ENCODE data around the gene EZH1. TPM values are rescaled to one million over a fixed set of nuclear protein-coding genes. Genes with fewer than 3 reads are reported as not detected.

The EZH1 gene
- total and polyA plus RNA-seq, 7 donors, result 5.3 to 68.1 (median 41.5) TPM

DNA sequence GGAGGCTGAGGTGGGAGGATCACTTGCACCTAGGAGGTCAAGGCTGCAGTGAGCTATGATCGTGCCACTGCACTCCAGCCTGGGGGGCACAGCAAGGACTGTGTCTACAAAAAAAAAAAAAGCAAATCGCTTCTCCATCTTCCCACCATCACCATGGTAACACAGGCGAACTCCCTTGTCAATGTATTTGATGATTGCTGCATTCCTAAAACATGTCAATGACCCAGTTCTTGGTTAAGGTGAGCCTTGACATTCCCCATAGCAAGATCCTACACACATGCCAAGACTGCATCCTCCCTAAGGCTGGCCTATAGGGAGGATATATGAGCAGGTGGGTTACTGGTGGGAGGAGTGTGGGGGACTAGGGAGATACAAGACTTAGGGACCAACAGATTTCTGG, 50.3 kb downstream of the EZH1 start:
- DNase-seq, result no peak

DNA sequence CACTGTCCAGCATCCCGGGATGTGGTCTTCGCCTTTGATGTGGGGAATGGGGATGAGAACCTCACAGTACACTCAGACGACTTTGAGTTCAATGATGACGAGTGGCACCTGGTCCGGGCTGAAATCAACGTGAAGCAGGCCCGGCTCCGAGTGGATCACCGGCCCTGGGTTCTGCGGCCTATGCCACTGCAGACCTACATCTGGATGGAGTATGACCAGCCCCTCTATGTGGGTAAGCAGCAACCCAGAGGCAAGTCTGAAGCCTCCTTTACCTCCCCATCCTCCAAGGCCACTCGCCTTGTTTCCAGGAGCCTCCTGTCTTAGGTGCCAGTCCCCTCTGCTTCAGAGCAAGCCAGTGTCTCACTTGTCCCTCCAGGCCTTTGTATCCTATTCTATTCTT, 52.4 kb downstream of the EZH1 start:
- no peak overlapping the region for H3K27ac ChIP-seq
- TF ChIP-seq POLR2AphosphoS5 (IDR thresholded peaks at IDR 0.05) (no peak), EP300 (IDR thresholded peaks at IDR 0.05) (no peak), POLR2A (IDR thresholded peaks at IDR 0.05) (no peak)
- TF ChIP-seq, protein P1, sequence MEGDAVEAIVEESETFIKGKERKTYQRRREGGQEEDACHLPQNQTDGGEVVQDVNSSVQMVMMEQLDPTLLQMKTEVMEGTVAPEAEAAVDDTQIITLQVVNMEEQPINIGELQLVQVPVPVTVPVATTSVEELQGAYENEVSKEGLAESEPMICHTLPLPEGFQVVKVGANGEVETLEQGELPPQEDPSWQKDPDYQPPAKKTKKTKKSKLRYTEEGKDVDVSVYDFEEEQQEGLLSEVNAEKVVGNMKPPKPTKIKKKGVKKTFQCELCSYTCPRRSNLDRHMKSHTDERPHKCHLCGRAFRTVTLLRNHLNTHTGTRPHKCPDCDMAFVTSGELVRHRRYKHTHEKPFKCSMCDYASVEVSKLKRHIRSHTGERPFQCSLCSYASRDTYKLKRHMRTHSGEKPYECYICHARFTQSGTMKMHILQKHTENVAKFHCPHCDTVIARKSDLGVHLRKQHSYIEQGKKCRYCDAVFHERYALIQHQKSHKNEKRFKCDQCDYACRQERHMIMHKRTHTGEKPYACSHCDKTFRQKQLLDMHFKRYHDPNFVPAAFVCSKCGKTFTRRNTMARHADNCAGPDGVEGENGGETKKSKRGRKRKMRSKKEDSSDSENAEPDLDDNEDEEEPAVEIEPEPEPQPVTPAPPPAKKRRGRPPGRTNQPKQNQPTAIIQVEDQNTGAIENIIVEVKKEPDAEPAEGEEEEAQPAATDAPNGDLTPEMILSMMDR (IDR thresholded peaks at IDR 0.05), result no peak
- H3K9me3 ChIP-seq, result no peaks in the 10 kb centered on the region
- no peak for DNase-seq
- peaks cover 10 to 100% (median 34%) of the 10 kb centered on the region in 4 donors for H3K36me3 ChIP-seq
- H3K4me3 ChIP-seq, result no peak overlapping the region
- intact Hi-C loops (cut with DNase I), result no loop called here
- H3K27me3 ChIP-seq, result no peaks in the 10 kb centered on the region
- 90 to 92% methylated on average over 11 of the region's 11 CpGs for WGBS, 2 donors
- no peaks in the 10 kb centered on the region for H3K4me1 ChIP-seq

More for the DNA sequence above, 50.3 kb downstream of the EZH1 start:
- Histone ChIP-seq H3K27ac (no peak overlapping the region), H3K27me3 (no peaks in the 10 kb centered on the region), H3K36me3 (peaks cover 10 to 87% (median 34%) of the 10 kb centered on the region in 4 donors), H3K9me3 (no peaks in the 10 kb centered on the region), H3K4me1 (peaks cover 0 to 13% (median 11%) of the 10 kb centered on the region in 4 donors), H3K4me3 (no peak overlapping the region)
- WGBS, 2 donors, result 92 to 94% methylated on average over 3 of the region's 3 CpGs
- TF ChIP-seq EP300 (IDR thresholded peaks at IDR 0.05), result no peak
- no peak for TF ChIP-seq POLR2A (IDR thresholded peaks at IDR 0.05)
- TF ChIP-seq, protein P1 (IDR thresholded peaks at IDR 0.05), result no peak
- TF ChIP-seq POLR2AphosphoS5 (IDR thresholded peaks at IDR 0.05), result no peak
- intact Hi-C loops (cut with DNase I), result no loop called here

DNA sequence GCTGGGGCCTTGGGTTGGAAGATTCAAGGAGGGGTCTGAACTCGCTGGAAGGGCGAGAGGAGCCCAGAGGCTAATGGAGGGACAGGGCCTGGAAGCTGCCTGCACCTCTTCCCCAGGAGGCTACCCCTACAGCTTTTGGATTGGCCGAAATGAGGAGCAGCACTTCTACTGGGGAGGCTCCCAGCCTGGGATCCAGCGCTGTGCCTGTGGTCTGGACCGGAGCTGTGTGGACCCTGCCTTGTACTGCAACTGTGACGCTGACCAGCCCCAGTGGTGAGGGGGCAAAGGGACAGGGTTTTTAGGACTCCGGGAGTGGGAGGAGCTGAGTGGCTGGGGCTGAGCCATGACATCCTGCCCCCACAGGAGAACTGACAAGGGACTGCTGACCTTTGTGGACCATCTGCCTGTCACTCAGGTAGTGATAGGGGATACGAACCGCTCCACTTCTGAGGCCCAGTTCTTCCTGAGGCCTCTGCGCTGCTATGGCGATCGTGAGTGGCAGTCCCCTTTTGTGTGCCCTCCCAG, 53.8 kb downstream of the EZH1 start:
- intact Hi-C loops (cut with DNase I), result no loop called here
- DNase-seq, result no peak
- no peaks in the 10 kb centered on the region for H3K9me3 ChIP-seq
- no peak overlapping the region for H3K4me3 ChIP-seq
- H3K36me3 ChIP-seq, result peaks cover 2 to 98% (median 26%) of the 10 kb centered on the region in 4 donors
- 93 to 94% methylated on average over 12 of the region's 12 CpGs for WGBS, 2 donors
- H3K27me3 ChIP-seq, result no peaks in the 10 kb centered on the region
- H3K4me1 ChIP-seq, result no peaks in the 10 kb centered on the region
- H3K27ac ChIP-seq, result no peak overlapping the region
- TF ChIP-seq EP300 (IDR thresholded peaks at IDR 0.05) (no peak), POLR2A (IDR thresholded peaks at IDR 0.05) (no peak), POLR2AphosphoS5 (IDR thresholded peaks at IDR 0.05) (no peak)
- TF ChIP-seq, protein P1 (IDR thresholded peaks at IDR 0.05), result no peak

DNA sequence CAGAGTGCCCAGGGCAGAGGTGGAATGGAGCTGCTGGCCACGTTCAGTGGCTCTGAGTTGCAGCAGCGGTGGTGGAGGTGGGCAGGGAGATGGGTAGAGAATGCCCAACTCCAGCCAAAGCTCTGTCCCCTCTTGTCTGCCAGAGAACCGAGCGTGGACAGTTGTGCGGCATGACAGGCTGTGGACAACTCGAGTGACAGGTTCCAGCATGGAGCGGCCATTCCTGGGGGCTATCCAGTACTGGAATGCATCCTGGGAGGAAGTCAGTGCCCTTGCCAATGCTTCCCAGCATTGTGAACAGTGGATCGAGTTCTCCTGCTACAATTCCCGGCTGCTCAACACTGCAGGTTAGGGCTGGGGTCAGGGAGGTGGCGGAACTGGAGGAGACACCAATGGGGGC, 54.2 kb downstream of the EZH1 start:
- Histone ChIP-seq H3K36me3 (peaks cover 0 to 96% (median 21%) of the 10 kb centered on the region in 4 donors), H3K4me3 (no peak overlapping the region), H3K27ac (no peak overlapping the region), H3K4me1 (no peaks in the 10 kb centered on the region), H3K9me3 (no peaks in the 10 kb centered on the region), H3K27me3 (no peaks in the 10 kb centered on the region)
- TF ChIP-seq EP300 (IDR thresholded peaks at IDR 0.05), result no peak
- TF ChIP-seq POLR2A (IDR thresholded peaks at IDR 0.05), result no peak
- TF ChIP-seq POLR2AphosphoS5 (IDR thresholded peaks at IDR 0.05), result no peak
- TF ChIP-seq, protein P1 (IDR thresholded peaks at IDR 0.05), result no peak
- DNase-seq, result no peak
- WGBS, 2 donors, result 86 to 91% methylated on average over 10 of the region's 10 CpGs
- intact Hi-C loops (cut with DNase I), result no loop called here

All from sigmoid colon (tissue), 7 donors.